Endothelial cell (in vitro differentiated cells): Measurements from ENCODE around the gene HMCN2. TPM values are rescaled to one million over a fixed set of nuclear protein-coding genes. Genes with fewer than 3 reads are reported as not detected.
"Not testable (repeated sequence)": the region's sequence is repeated elsewhere in the genome, so short reads cannot be mapped to it uniquely, and the experiment has no call there.

Source experiments
- DNase-seq: peaks from one replicate; pipeline ENCODE4 v3.0.0; 2021; ENCODE audit warnings: low spot score
- H3K27ac Mint-ChIP-seq: one replicate; pipeline ENCODE4 v1.8.0; 2021; ENCODE audit warnings: mixed read lengths, inconsistent platforms; ENCODE audit not compliant: unreplicated experiment
- H3K27me3 Mint-ChIP-seq: one replicate; pipeline ENCODE4 v1.8.0; 2021; ENCODE audit warnings: mild to moderate bottlenecking, moderate library complexity, mixed read lengths, inconsistent platforms; ENCODE audit not compliant: unreplicated experiment
- H3K36me3 Mint-ChIP-seq: one replicate; pipeline ENCODE4 v1.8.0; 2021; ENCODE audit warnings: mild to moderate bottlenecking, low read depth, mixed read lengths, inconsistent platforms; ENCODE audit not compliant: unreplicated experiment
- H3K4me1 Mint-ChIP-seq: one replicate; pipeline ENCODE4 v1.8.0; 2021; ENCODE audit warnings: mild to moderate bottlenecking, mixed read lengths, inconsistent platforms; ENCODE audit not compliant: unreplicated experiment
- H3K4me3 Mint-ChIP-seq: one replicate; pipeline ENCODE4 v1.8.0; 2021; ENCODE audit warnings: mild to moderate bottlenecking, mixed read lengths, inconsistent platforms; ENCODE audit not compliant: unreplicated experiment
- H3K9me3 Mint-ChIP-seq: one replicate; pipeline ENCODE4 v1.8.0; 2021; ENCODE audit warnings: mixed read lengths, inconsistent platforms; ENCODE audit not compliant: unreplicated experiment
- total RNA-seq: library from RNA; stranded (reverse); fragmentation: NEBNext Ultra II Directional; extraction: Animal tissue kit (Norgen Biotek cat#: 25700); gene quantifications from one replicate; pipeline ENCODE4 v1.2.1, GENCODE V29; 2021; ENCODE audit not compliant: unreplicated experiment
- TF ChIP-seq, protein P1 (sequence below): fragments of 200-600 bp; sonication (generic); IDR thresholded peaks from one replicate; pipeline ENCODE4 v1.5.0; 2021; ENCODE audit warnings: antibody characterized with exemption; ENCODE audit not compliant: unreplicated experiment

HMCN2 gene
- total RNA-seq, 1 donor from 2014 or later: 29.6 TPM

GRCh38 chr9:130336885-130337284, 71.3 kb downstream of the HMCN2 start:
- no peak overlapping the region for H3K4me3 Mint-ChIP-seq
- H3K27me3 Mint-ChIP-seq: peaks cover 4% of the 10 kb centered on the region
- H3K27ac Mint-ChIP-seq: no peak overlapping the region
- no peaks in the 10 kb centered on the region for H3K9me3 Mint-ChIP-seq
- no peak for DNase-seq
- TF ChIP-seq, protein P1, sequence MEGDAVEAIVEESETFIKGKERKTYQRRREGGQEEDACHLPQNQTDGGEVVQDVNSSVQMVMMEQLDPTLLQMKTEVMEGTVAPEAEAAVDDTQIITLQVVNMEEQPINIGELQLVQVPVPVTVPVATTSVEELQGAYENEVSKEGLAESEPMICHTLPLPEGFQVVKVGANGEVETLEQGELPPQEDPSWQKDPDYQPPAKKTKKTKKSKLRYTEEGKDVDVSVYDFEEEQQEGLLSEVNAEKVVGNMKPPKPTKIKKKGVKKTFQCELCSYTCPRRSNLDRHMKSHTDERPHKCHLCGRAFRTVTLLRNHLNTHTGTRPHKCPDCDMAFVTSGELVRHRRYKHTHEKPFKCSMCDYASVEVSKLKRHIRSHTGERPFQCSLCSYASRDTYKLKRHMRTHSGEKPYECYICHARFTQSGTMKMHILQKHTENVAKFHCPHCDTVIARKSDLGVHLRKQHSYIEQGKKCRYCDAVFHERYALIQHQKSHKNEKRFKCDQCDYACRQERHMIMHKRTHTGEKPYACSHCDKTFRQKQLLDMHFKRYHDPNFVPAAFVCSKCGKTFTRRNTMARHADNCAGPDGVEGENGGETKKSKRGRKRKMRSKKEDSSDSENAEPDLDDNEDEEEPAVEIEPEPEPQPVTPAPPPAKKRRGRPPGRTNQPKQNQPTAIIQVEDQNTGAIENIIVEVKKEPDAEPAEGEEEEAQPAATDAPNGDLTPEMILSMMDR: no peak
- peaks cover 5% of the 10 kb centered on the region for H3K36me3 Mint-ChIP-seq
- H3K4me1 Mint-ChIP-seq: peaks cover 3% of the 10 kb centered on the region

GRCh38 chr9:130337318-130337717, 71.8 kb downstream of the HMCN2 start:
- peaks cover 5% of the 10 kb centered on the region for H3K36me3 Mint-ChIP-seq
- TF ChIP-seq, protein P1: no peak
- peaks cover 3% of the 10 kb centered on the region for H3K4me1 Mint-ChIP-seq
- DNase-seq: no peak
- H3K27ac Mint-ChIP-seq: no peak overlapping the region
- peaks cover 5% of the 10 kb centered on the region for H3K27me3 Mint-ChIP-seq
- H3K9me3 Mint-ChIP-seq: no peaks in the 10 kb centered on the region
- no peak overlapping the region for H3K4me3 Mint-ChIP-seq

DNA sequence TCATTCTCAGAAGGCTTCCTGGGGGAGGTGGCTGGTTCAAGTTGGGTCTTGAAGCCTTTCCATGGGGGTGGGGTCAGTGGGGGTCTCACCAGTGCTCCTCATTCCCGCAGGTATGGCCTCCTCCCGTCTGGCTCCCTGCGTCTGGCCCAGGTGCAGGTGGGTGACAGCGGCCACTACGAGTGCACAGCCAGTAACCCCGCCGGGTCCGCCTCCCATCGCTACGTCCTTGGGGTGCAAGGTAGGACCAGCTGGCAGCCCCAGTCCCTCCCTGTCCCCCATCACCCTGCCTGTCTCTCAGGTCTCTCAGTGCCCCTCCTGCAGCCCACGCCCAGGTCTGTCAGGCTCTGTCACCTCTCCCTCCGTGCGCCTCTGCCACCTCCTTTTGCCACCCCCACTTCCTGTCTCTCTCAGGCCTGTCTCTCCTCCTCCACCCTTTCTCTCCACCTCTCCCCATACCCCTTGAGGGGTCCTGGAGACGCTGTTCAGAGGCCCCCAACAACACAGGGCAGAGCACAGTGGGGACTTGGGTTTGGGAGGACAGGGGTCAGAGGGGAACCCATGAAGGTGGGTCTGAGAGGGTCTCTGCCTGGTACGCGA, 72.3 kb downstream of the HMCN2 start:
- Mint-ChIP-seq H3K36me3 (peaks cover 5% of the 10 kb centered on the region), H3K9me3 (no peaks in the 10 kb centered on the region), H3K4me1 (peaks cover 3% of the 10 kb centered on the region), H3K27ac (no peak overlapping the region), H3K4me3 (no peak overlapping the region), H3K27me3 (peaks cover 5% of the 10 kb centered on the region)
- no peak for DNase-seq
- TF ChIP-seq, protein P1: no peak

DNA sequence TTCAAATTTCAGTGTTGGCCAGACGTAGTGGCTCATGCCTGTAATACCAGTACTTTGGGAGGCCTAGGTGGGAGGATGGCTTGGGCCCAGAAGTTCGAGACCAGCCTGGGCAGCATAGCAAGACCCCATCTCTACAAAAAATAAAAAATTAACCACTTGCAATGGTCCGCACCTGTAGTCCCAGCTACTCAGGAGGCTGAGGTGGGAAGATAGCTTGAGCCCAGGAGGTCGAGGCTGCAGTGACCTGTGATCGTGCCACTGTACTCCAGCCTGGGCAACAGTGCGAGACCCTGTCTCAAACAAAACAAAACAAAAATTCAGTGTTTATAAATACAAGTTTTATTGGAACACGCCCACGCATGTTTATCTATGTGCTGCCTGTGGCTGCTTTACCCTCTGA, 73.3 kb downstream of the HMCN2 start:
- not testable (repeated sequence) for H3K4me3 Mint-ChIP-seq, H3K27ac Mint-ChIP-seq, H3K9me3 Mint-ChIP-seq, H3K27me3 Mint-ChIP-seq, H3K36me3 Mint-ChIP-seq, DNase-seq, H3K4me1 Mint-ChIP-seq

- Mint-ChIP-seq H3K4me1 (no peaks in the 10 kb centered on the region), H3K9me3 (no peaks in the 10 kb centered on the region), H3K36me3 (peaks cover 5% of the 10 kb centered on the region), H3K4me3 (no peak overlapping the region), H3K27ac (no peak overlapping the region), H3K27me3 (peaks cover 5% of the 10 kb centered on the region)
- DNase-seq: no peak
- TF ChIP-seq, protein P1: no peak
These were observed 73.7 kb downstream of the HMCN2 start for GRCh38 chr9:130339306-130339705.
